GM19023 (cell line): ENCODE results near the gene UBAP2L.
"Not testable (repeated sequence)": the region's sequence is repeated elsewhere in the genome, so short reads cannot be mapped to it uniquely, and the experiment has no call there.

ENCODE experiments used
- ATAC-seq: cut with Tn5 transposase; IDR thresholded peaks from one replicate; pipeline ENCODE4 v1.9.1; 2021; ENCODE audit warnings: mild to moderate bottlenecking, moderate library complexity; ENCODE audit not compliant: unreplicated experiment

The UBAP2L gene

GRCh38 chr1:154239491-154239890 is 18.7 kb downstream of the UBAP2L start:
- ATAC-seq = no peak

DNA sequence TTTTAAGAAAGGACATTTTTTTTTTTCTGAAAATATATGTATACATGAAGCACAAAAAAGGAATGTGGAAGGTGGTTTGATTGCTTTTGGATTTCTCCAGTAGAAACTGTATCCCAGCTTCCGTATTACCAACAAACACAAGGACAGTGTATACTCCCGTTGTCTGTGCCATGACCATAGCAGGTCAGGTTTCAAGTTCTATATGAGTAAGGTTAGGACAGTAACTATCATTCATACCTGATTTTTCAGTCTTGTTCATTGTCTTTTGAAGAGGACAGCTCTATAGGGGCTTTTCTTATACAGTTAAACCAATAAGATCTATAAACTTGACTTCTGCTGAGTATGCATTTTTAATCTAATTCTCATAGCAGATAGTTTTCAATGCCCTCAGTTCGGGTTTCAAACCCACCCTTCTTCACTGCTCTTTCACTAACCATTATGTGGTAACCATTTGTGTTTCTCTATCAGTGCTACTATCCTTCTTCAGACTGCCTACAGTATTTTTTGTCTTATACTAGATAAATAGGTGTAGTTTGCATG is 19.6 kb downstream of the UBAP2L start:
- no peak for ATAC-seq

DNA sequence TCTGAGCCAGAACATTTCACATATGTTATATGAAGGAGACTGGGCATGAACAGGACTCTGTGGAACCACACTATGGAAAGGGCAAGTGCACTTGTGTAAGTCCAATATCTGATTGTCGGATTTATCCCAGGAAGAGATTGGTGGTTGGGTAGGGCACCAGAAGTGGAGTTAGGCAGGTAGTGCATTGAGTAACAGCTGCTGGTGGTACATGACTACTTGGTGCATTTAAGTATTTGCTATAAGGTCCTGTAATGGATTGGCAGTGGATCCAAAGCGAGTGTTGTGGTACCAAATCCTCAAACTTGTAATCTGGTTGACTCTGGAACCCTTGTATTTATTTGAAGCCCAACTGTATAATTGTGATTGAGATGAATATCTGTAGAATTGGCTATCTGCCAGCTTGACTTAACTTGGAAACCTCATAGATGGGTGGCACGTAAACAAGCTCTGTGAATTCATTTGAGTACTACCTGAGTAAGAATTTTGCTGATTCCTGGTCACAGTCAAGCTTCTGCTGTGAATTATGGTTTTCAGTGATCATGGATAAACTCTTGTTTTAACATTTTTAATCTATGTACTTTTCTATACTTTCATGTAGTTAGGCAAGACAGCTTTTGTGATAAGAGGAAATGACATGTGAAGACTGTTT is 21.1 kb downstream of the UBAP2L start:
- ATAC-seq = no peak

- no peak for ATAC-seq
Observed at GRCh38 chr1:154253671-154254070, 32.9 kb downstream of the UBAP2L start.

GRCh38 chr1:154256686-154257085 is 35.9 kb downstream of the UBAP2L start:
- ATAC-seq = no peak

- no peak for ATAC-seq
Observed at GRCh38 chr1:154258784-154259183, 38.0 kb downstream of the UBAP2L start.

DNA sequence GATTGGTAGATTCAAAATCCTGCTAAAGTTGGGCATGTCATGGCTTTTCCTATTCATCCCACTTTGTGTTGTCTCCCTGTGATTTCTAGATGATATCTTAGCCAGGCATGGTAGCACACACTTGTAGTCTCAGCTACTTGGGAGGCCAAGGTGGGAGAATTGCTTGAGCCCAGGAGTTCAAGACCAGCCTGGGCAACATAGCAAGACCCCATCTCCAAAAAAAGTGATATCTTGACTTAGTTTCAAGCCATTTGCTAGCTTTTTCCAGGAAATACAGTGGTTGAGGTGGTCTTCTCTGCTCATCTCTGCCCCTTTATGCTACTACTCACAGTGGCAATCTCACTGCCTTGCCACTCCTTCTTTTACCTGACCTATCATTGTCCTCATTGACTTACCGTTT is 39.4 kb downstream of the UBAP2L start:
- no peak for ATAC-seq

DNA sequence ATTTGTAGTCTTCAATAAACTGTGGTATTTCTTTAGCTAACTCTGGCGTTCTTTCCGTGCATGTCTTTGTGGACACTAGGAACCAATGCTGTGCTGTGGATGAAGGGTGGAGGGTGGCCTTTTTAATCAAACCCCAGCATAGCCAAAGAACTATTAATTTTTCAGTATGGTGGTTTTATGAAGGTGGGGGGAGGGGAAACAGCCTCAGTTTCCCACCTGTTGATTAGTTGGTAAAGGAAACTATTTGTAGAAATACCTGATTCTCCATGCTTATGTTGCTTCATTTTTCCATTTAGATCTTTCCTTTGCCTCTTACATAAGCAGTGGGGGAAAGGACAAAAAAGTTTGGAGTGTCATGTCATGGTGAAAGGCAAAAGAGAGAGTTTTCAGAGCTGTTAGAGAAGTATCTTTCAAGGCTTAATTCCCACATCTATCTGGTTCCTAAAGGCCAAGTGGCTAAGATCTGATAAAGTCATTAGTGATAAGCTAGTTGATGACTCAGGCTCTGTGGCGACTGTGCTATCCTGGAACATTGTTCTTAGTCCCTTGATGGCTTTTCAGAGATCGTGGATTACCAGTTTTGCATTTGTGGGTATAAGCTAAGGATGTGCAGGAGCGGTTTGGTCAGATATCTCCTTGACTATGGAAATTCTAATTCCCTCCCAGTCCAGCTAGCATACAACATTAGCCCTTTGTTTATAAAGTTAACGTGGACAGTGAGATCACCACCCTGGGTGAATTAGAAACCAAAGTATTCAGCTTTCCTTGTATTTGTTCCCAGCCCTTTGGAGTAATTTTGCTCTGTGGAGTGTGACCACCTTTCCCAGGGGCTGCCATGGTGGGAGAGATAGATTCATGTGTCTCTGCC is 42.9 kb downstream of the UBAP2L start:
- no peak for ATAC-seq

DNA sequence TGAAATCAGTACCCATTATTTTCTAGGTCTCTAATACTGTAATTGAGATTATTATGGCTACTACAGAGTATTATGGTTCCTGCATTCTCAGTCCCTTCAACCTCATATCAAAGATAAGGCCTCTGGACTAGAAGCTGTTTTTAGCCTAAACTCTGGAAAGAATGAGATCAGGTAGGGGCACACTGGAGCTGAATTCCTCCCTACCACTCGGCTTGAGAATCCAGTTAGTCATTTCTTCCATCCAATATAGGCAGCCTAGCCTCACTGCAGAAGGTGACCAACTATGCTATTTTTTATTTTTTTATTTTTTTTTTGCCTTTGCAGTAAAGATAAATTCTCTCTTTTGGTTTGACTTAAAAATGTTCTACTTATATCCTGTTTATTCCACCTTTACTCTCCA is 43.7 kb downstream of the UBAP2L start:
- no peak for ATAC-seq

GRCh38 chr1:154265586-154265985 is 44.8 kb downstream of the UBAP2L start:
- no peak for ATAC-seq

DNA sequence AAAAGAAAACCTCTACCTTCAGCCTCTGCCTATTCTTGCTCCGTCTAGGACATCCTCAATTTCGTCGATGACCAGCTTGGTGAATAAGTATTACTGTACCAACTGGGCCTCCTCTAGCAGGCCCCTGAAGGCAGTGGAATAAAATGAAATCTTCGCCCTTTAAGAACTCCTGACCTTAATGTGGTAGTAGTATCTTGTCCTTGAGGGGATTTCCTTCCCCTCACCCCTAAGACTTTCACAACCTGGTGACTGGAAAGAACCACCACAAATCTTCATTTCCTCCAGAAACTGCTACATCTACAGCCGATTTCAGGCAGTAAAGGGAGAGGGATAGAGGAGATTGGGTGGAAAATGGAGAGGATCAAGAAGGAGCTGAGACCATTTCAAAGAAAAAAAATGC is 50.1 kb downstream of the UBAP2L start:
- no peak for ATAC-seq

GRCh38 chr1:154272217-154272998 is 51.7 kb downstream of the UBAP2L start, which contains the start of gene HAX1:
TSS of gene HAX1 (plus strand) at chr1:154272629. CDS start at chr1:154272724, 95 bp downstream.
- peak; percentile 88 for ATAC-seq

- no peak for ATAC-seq
Observed at GRCh38 chr1:154272999-154273563, 52.3 kb downstream of the UBAP2L start.

GRCh38 chr1:154276797-154277196 is 56.0 kb downstream of the UBAP2L start:
- no peak for ATAC-seq

DNA sequence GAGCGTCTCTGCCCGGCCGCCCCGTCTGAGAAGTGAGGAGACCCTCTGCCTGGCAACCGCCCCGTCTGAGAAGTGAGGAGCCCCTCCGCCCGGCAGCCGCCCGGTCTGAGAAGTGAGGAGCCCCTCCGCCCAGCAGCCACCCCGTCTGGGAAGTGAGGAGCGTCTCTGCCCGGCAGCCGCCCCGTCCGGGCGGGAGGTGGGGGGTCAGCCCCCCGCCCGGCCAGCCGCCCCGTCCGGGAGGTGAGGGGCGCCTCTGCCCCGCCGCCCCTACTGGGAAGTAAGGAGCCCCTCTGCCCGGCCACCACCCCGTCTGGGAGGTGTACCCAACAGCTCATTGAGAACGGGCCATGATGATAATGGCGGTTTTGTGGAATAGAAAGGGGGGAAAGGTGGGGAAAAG is 66.8 kb downstream of the UBAP2L start:
- ATAC-seq = not testable (repeated sequence)

DNA sequence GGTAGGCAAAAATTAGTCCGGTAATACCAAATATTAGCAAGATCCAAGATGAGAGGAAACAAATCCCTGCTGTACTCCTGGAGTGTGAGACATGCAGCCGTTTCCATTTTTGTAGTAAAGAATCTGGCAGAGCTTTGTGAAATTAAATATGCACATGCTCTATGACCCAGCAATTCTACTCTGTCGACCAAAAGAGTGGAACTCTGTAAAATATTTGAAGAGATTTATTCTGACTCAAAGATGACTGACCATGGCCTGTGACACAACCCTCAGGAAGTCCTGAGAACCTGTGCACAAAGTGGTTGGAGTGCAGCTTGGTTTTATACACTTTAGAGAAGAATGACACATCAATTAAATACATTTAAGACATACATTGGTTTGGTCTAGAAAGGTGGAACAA is 67.9 kb downstream of the UBAP2L start:
- no peak for ATAC-seq

GRCh38 chr1:154290921-154291320 is 70.2 kb downstream of the UBAP2L start:
- no peak for ATAC-seq

GRCh38 chr1:154295408-154296235 is 74.9 kb downstream of the UBAP2L start:
- no peak for ATAC-seq

GRCh38 chr1:154301582-154301981 is 80.8 kb downstream of the UBAP2L start:
- ATAC-seq = no peak
